ENCODE results near the gene PLBD1.

Gene PLBD1

DNA sequence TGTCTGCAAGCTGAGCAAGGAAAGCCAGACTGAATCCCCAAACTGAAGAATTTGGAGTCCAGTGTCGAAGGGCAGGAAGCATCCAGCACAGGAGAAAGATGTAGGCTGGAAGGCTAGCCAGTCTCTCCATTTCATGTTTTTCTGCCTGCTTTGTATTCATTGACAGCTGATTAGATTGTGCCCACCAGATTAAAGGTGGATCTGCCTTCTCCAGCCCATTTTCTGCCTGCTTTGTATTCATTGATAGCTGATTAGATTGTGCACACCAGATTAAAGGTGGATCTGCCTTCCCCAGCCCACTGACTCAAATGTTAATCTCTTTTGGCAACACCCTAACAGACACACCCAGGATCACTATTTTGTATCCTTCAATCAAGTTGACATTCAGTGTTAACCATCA is 85.3 kb downstream of the PLBD1 start:
- no peak for DNase-seq

DNA sequence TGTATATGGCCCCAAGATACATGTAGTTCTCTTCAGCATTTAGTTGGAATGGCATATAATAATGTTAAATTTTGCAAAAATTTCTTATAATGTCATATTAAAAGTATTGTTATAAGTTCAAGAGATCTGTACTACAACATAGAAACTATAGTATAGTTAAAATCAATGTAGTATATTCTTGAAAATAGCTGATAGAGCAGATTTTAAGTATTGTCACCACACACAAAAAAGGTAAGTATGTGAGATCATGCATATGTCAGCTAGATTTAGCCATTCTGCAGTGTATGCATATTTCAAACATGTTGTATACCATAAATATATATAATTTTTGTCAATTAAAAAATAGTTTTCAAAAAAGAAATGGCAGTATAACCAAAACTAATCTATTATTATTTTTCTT is 86.5 kb downstream of the PLBD1 start:
- no peak for DNase-seq

DNA sequence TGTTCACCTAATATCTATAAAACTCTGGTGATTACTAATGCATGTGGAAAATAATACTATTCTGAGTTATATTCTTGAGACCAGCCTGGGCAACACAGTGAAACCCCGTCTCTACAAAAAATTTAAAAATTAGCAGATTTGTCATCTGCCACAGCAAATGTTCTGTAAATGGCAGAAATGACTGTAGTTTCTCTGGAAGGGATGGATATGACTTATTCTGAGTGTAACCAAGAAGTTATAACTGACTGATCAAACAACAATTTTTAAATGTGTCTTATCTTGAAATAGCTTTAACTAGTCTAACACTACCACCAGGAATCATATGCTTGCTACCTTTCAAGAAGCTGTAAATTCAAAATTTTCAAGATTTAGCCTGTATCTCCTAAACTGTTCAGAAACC is 88.7 kb downstream of the PLBD1 start:
- DNase-seq: no peak

DNA sequence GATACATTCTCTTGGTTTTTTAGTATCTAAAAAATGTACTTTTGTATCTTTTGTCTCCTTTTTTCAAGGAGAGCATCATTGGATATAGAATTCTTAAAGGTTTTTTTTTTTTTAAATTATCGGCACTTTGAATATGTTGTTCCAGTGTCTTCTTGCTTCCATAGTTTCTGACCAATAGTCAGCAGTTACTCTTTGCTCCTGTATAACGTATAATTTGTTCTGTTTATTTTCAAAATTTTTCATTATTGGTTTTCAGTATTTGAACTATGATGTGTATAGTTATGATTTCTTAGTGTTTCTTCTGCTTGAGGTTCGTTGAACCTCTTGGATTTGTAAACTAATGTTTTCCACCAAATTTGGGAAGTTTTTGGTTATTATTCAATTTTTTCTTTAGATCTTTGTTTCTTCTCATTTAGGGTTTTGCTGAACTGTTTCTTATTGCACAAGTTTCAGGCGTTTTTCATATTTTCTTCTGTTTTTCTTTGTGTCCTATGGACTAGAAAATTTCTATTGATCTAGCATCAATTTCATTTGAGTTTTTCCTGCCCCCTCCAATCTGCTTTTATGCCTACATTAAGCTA is 93.9 kb downstream of the PLBD1 start:
- no peak for DNase-seq

DNA sequence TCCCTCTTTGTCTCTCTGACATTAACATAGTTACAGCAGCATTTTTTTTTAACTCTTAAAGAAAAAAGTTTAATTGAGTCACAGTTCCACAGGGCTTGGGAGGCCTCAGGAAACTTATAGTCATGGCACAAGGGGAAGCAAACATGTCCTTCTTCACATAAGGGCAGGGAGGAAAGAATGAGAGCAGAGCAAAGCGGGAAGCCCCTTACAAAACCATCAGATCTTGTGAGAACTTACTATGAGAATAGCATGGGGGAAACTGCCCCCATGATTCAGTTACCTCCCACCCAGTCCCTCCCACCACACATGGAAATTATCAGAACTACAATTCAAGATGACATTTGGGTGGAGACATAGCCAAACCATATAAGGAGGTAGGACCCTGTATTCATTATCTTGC is 96.2 kb downstream of the PLBD1 start:
- DNase-seq: no peak

DNA sequence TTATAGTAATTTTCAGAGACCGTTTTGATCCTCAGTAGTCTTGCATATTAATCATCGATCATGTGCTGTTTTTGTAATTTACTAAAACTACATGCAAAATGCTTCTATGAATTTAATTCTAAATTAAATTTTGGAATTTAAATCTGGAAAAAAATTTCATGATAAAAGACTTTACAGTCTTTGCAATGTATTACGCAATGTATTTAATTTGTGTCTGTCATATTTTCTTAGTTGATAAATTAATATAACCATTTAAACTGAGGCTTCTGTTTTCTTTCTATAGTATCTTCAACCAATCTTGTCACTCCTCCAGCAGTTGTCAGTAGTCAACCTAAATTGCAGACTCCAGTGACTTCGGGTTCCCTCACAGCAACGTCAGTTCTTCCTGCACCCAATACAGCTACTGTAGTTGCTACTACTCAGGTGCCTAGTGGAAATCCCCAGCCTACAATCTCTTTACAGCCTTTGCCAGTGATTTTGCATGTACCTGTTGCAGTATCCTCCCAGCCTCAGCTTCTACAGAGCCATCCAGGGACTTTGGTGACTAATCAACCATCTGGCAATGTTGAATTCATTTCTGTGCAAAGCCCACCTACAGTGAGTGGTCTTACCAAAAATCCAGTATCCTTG is 107.4 kb downstream of the PLBD1 start:
- no peak for DNase-seq

DNA sequence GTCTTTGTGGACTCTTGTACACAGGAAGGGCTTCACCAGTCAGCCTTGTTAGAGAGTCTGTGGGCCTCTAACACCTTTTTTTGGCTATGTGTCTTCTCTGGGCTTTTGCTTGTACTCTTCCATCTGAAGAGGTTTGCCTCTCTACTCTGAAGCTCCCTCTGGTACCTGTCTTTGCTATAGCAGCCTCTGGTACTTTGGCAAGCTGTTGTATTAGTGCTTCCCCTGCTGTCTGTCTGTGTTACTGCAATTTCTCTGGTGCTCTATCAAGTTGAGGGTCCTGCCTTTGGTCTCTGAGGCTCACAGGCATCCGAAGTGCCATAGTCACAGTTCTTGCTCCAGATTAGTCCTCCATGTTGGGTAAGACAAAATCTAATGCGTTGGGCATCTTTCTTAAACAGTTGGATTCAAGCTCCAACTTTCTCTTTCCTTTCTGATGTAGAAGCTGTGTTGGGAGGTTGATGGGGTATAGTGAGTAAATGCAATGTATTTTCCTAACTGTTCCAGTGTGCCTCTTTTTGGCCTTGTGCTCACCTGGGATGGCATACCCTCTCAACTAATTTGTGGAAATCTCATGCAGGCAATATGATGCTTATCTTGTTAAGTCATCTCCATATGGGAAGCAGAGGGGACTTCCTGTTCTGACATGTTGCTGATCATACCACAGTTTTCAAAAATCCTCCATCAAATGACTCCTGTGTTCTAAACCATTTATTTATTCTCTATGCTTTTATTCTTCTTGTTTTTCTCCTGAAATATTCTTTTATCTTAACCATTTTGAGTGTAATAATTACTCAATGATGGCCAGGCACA is 113.4 kb downstream of the PLBD1 start:
- DNase-seq: peak; percentile 45

Data from NCI-H526 treated with DMSO at 0.1 percent for 48 hours (cell line).